ENCODE data around the gene SMARCA4. TPM values are rescaled to one million over a fixed set of nuclear protein-coding genes. Genes with fewer than 3 reads are reported as not detected.

The SMARCA4 gene
- total RNA-seq, 1 experiment from 2014 or later, result 104 TPM

DNA sequence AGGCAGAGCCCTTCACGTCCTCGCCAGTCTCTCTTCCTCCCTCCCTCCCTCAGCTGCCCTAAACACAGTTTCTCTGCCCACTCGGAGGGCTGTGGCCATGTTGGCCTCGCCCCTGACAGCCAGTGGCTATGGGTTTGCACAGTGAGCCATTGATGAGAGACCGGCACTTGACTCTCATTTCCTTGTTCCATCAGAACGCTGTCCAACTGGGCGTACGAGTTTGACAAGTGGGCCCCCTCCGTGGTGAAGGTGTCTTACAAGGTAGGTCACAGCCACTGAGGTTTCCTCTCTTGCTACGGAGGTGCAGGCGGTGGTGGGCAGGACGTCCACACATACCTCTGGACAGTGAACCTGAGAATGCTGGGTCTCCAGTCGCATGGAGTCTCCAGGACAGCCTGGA lies 57.9 kb downstream of the SMARCA4 start:
- Histone ChIP-seq H3K4me3 (no peak overlapping the region), H3K36me3 (peaks cover 93% of the 10 kb centered on the region), H3K4me1 (replicated peaks) (no peaks in the 10 kb centered on the region), H3K27me3 (replicated peaks) (no peaks in the 10 kb centered on the region), H3K9me3 (replicated peaks) (no peaks in the 10 kb centered on the region), H3K27ac (no peak overlapping the region)
- no peak for DNase-seq (ENCODE audit: low read depth in 1 of 2, low spot score in 2 of 2)

DNA sequence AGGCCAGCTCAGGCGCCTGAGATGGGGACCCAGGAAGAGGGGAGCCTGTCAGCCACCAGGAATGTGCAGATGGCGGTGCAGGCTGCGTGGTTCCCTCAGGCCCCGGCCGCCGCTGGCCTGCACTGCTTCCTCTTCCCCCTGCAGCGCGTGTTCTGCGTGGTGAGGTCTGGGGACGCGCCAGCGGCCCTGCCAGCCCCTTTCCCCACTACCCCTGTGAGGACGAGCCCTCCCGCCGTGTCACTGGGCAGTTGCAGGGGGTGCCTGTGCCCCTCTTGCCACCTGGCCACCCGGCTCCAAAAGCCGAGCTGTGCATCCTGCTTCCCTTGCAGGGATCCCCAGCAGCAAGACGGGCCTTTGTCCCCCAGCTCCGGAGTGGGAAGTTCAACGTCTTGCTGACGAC lies 58.4 kb downstream of the SMARCA4 start:
- H3K36me3 ChIP-seq, result peaks cover 93% of the 10 kb centered on the region
- no peak overlapping the region for H3K27ac ChIP-seq
- H3K27me3 ChIP-seq (replicated peaks), result no peaks in the 10 kb centered on the region
- DNase-seq (ENCODE audit: low read depth in 1 of 2, low spot score in 2 of 2), result no peak
- no peaks in the 10 kb centered on the region for H3K4me1 ChIP-seq (replicated peaks)
- H3K4me3 ChIP-seq, result no peak overlapping the region
- no peaks in the 10 kb centered on the region for H3K9me3 ChIP-seq (replicated peaks)

DNA sequence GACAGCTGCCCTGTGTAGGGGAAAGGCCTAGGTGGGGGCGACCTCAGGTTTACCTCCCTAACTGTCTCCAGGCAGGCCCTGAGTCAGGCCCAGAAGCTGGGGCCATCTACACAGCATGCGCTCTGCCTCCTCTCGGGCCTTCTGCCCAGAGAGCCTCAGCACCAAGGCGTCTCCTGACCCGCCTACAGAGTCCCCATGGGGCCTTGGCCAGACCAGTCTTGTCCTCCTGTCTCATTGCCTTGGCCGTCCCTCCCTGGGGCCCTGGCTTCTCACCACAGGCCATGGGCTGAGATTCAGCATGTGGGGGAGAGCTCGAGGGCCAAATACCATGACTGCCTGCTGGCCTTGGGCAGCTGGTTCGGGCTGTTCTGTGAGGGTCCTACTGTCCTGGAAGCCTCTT lies 59.0 kb downstream of the SMARCA4 start:
- no peak overlapping the region for H3K27ac ChIP-seq
- no peaks in the 10 kb centered on the region for H3K9me3 ChIP-seq (replicated peaks)
- no peak overlapping the region for H3K4me3 ChIP-seq
- peaks cover 93% of the 10 kb centered on the region for H3K36me3 ChIP-seq
- DNase-seq (ENCODE audit: low read depth in 1 of 2, low spot score in 2 of 2), result no peak
- H3K27me3 ChIP-seq (replicated peaks), result no peaks in the 10 kb centered on the region
- H3K4me1 ChIP-seq (replicated peaks), result no peaks in the 10 kb centered on the region

DNA sequence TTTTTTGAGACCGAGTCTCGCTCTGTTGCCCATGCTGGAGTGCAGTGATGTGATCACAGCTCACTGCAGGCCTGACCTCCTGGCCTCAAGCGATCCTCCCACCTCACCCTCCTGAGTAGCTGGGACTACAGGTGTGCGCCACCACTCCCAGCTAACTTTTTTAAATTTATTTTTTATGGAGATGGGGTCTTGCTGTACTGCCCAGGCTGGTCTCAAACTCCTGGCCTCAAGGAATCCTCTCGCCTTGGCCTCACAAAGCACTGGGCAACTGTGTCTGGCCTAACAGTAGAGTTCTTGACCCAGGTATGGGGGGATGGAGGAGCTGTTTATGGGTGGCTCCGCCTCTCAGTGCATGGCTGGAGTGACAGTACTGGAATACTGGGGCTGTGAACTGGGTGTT lies 59.6 kb downstream of the SMARCA4 start:
- Histone ChIP-seq H3K27me3 (replicated peaks) (no peaks in the 10 kb centered on the region), H3K4me3 (no peak overlapping the region), H3K9me3 (replicated peaks) (no peaks in the 10 kb centered on the region), H3K36me3 (peaks cover 89% of the 10 kb centered on the region), H3K27ac (no peak overlapping the region), H3K4me1 (replicated peaks) (no peaks in the 10 kb centered on the region)
- DNase-seq (ENCODE audit: low read depth in 1 of 2, low spot score in 2 of 2), result no peak

DNA sequence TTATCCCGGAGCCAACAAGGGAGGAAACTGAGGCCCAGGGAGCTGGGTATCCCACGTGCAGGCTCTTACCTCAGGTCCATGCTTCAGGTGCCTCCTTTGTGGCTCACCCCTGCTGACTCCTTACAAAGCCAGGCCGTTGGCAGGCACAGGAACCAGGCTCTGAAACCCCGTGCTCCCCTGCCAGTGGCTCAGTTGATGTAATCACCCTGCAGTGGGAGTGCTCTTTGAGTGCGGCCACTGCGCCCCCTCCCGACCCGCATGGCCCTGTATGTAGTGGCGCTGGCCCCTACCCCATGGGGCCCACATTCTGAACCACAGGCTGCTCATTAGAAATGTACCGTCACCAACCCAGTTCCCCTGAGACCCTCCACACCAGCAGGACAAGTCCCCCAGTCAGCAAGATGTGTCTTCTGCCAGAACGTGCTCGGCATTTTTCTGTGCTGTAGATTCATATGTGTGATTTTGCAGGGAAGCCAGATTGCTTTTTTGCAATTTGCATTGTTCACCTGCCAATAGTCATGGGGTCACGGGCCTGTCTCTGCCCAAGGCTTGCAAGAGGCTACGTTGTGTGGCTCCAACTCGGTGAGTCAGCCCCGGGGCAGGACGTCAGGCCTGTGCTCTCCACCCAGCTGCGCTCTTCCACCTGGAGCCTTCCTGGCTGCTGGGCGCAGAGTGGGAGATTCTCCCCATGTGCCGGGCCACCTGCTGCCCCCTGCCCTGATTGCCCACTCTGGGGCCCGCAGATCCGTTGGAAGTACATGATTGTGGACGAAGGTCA lies 60.3 kb downstream of the SMARCA4 start:
- Histone ChIP-seq H3K4me3 (no peak overlapping the region), H3K27ac (no peak overlapping the region), H3K27me3 (replicated peaks) (no peaks in the 10 kb centered on the region), H3K4me1 (replicated peaks) (no peaks in the 10 kb centered on the region), H3K9me3 (replicated peaks) (no peaks in the 10 kb centered on the region), H3K36me3 (peaks cover 89% of the 10 kb centered on the region)
- DNase-seq (ENCODE audit: low read depth in 1 of 2, low spot score in 2 of 2), result no peak

DNA sequence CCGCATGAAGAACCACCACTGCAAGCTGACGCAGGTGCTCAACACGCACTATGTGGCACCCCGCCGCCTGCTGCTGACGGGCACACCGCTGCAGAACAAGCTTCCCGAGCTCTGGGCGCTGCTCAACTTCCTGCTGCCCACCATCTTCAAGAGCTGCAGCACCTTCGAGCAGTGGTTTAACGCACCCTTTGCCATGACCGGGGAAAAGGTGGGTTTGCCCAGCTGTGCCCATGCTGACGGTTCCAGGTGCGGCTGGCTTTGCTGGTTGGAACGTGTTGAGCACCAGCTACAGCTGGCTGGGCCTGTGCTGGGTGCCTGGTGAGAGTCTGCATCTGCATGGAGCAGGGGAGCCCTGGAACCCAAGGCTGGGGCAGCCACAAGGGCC lies 60.9 kb downstream of the SMARCA4 start:
- Histone ChIP-seq H3K36me3 (peaks cover 87% of the 10 kb centered on the region), H3K4me3 (no peak overlapping the region), H3K9me3 (replicated peaks) (no peaks in the 10 kb centered on the region), H3K27ac (no peak overlapping the region), H3K27me3 (replicated peaks) (no peaks in the 10 kb centered on the region), H3K4me1 (replicated peaks) (no peaks in the 10 kb centered on the region)
- DNase-seq (ENCODE audit: low read depth in 1 of 2, low spot score in 2 of 2), result peak in 1 of 2 experiments; percentile 33

DNA sequence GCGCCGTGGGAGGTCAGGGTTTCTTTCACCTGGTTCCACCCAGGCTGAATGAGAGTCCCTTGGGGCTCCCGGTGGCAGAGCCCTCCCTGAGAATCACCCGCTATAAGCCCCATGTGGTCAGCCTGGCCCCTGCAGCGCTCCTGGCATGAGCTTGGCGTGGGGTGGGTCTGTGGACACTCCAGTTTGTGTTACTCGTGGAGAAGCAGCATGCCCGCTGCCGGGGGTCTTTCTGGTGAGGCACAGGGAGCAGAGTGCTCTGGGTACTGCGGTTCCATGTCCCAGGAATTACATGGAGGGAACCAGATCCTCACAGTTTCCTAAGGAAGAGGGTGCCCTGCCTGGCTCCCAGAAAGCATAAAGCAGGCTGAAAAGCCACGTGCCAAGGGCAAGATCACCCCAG lies 62.2 kb downstream of the SMARCA4 start:
- Histone ChIP-seq H3K4me1 (replicated peaks) (no peaks in the 10 kb centered on the region), H3K27ac (no peak overlapping the region), H3K4me3 (no peak overlapping the region), H3K36me3 (peaks cover 87% of the 10 kb centered on the region), H3K27me3 (replicated peaks) (no peaks in the 10 kb centered on the region), H3K9me3 (replicated peaks) (no peaks in the 10 kb centered on the region)
- DNase-seq (ENCODE audit: low read depth in 1 of 2, low spot score in 2 of 2), result peak in 1 of 2 experiments; percentile 42

DNA sequence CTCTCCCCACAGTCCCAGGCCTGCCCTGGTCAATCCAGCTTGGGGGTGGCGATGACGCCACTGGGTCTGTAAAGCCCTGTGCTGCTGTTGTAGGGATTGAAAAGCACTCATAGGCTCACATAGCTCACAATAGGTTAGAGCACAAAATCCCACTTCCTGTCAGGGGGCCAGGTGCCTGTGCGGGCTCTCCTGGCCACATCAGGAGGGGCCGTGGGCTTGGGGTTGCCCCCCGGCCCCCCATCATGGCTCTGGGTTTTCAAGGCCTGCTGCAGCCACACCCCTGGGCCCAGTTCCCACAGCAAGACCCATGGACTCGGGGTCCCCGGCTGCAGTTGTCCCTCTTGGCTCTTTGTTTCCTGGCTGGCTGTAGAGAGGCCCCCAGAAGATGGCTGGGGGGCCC lies 62.9 kb downstream of the SMARCA4 start:
- H3K27ac ChIP-seq, result no peak overlapping the region
- no peak overlapping the region for H3K4me3 ChIP-seq
- no peak for DNase-seq (ENCODE audit: low read depth in 1 of 2, low spot score in 2 of 2)
- no peaks in the 10 kb centered on the region for H3K4me1 ChIP-seq (replicated peaks)
- H3K9me3 ChIP-seq (replicated peaks), result no peaks in the 10 kb centered on the region
- H3K36me3 ChIP-seq, result peaks cover 87% of the 10 kb centered on the region
- H3K27me3 ChIP-seq (replicated peaks), result no peaks in the 10 kb centered on the region

DNA sequence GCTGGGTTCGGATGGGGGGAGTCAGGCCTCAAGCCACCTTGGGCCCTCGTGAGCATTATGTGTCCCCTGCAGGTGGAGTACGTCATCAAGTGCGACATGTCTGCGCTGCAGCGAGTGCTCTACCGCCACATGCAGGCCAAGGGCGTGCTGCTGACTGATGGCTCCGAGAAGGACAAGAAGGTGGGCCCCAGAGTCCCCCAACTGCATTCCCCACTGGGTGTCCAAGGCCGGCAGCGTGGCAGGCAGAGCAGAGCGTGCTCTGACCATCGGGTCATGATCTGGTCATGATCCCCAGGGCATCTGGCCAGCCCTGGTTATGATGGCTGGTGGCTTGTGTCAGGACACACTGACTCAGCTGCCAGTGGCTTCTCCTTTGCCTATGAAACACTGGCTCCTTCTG lies 63.4 kb downstream of the SMARCA4 start:
- DNase-seq (ENCODE audit: low read depth in 1 of 2, low spot score in 2 of 2), result no peak
- H3K4me1 ChIP-seq (replicated peaks), result no peaks in the 10 kb centered on the region
- H3K9me3 ChIP-seq (replicated peaks), result no peaks in the 10 kb centered on the region
- H3K27me3 ChIP-seq (replicated peaks), result no peaks in the 10 kb centered on the region
- peaks cover 87% of the 10 kb centered on the region for H3K36me3 ChIP-seq
- no peak overlapping the region for H3K27ac ChIP-seq
- H3K4me3 ChIP-seq, result no peak overlapping the region

DNA sequence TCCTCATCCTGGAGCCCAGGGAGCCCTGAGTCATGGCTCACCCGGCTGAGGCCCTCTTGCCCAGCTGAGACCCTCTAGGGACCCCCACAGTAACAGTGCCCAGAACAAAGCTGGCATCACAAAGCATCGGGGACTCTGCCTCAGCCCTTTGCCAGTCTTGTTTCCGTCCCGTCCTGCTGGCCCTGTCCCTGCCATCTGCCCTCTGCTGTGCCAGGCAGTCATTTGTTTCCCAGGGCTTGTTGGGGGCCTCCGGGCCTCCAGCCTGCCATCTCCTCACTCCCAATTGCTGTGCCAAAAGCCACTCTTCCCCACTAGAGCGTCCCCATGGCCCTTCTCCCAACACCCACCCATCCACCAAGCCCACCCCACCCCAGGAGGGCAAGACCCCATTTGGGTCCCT lies 64.2 kb downstream of the SMARCA4 start:
- no peak overlapping the region for H3K27ac ChIP-seq
- H3K36me3 ChIP-seq, result peaks cover 87% of the 10 kb centered on the region
- no peaks in the 10 kb centered on the region for H3K4me1 ChIP-seq (replicated peaks)
- no peaks in the 10 kb centered on the region for H3K27me3 ChIP-seq (replicated peaks)
- H3K4me3 ChIP-seq, result no peak overlapping the region
- H3K9me3 ChIP-seq (replicated peaks), result no peaks in the 10 kb centered on the region
- no peak for DNase-seq (ENCODE audit: low read depth in 1 of 2, low spot score in 2 of 2)

DNA sequence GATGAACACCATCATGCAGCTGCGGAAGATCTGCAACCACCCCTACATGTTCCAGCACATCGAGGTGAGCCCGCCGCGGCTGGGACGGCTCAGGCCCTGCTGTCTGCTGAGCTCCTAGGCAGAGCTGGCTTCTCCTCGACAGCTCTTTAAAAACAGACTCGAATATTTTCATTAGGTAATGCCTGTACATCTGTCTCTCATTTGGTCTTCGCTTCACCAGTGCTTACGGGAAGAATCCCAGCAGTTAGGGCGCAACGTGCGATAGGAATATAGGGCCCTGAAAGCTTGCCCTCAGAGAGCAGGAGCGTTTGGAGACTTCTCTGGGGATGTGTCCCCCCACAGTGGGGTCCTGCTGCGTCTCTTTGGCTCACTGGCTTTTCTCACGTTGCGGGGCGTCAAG lies 64.6 kb downstream of the SMARCA4 start:
- Histone ChIP-seq H3K4me1 (replicated peaks) (no peaks in the 10 kb centered on the region), H3K27me3 (replicated peaks) (no peaks in the 10 kb centered on the region), H3K4me3 (no peak overlapping the region), H3K9me3 (replicated peaks) (no peaks in the 10 kb centered on the region), H3K36me3 (peaks cover 90% of the 10 kb centered on the region), H3K27ac (no peak overlapping the region)
- no peak for DNase-seq (ENCODE audit: low read depth in 1 of 2, low spot score in 2 of 2)

DNA sequence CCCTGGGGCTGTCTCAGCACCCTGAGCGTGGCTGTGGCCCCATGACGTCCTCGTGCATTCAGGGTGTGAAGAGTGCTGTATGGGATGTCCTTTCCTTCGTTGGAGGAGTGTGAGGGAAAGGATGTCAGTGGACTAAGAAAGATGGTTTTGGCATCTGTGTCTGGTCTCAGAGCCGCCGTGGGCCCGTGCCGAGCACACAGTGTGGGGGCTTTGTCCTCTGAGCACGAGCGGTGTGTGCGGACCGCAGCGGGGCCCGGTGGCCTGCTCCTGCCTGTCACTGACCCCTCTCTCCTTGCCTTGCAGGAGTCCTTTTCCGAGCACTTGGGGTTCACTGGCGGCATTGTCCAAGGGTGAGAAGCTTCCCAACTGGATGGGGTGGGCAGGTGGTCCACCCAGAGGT lies 65.2 kb downstream of the SMARCA4 start:
- Histone ChIP-seq H3K4me3 (no peak overlapping the region), H3K27ac (no peak overlapping the region), H3K4me1 (replicated peaks) (no peaks in the 10 kb centered on the region), H3K36me3 (peaks cover 92% of the 10 kb centered on the region), H3K27me3 (replicated peaks) (no peaks in the 10 kb centered on the region), H3K9me3 (replicated peaks) (no peaks in the 10 kb centered on the region)
- no peak for DNase-seq (ENCODE audit: low read depth in 1 of 2, low spot score in 2 of 2)

DNA sequence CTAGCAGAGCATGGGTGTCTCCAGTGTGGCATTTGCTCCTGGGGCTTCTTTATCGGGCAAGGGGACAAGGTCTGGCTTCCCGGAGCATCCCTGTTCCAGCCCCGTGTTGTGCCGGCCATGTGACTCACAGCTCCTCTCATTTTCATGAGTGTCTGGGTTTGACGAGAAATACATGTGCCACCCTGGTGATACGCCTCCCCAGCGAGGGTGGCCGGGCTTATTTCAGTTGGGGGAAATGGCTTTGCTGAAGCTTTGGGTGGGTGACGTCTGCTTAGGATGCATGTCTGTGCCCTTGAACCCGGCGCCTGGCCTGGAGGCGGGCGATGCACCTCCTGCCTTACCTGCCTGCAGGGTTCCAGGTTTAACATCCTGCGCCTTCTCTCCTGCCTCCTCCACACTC lies 66.6 kb downstream of the SMARCA4 start:
- Histone ChIP-seq H3K9me3 (replicated peaks) (no peaks in the 10 kb centered on the region), H3K4me3 (no peak overlapping the region), H3K4me1 (replicated peaks) (no peaks in the 10 kb centered on the region), H3K27ac (no peak overlapping the region), H3K36me3 (peaks cover 92% of the 10 kb centered on the region), H3K27me3 (replicated peaks) (no peaks in the 10 kb centered on the region)
- no peak for DNase-seq (ENCODE audit: low read depth in 1 of 2, low spot score in 2 of 2)

DNA sequence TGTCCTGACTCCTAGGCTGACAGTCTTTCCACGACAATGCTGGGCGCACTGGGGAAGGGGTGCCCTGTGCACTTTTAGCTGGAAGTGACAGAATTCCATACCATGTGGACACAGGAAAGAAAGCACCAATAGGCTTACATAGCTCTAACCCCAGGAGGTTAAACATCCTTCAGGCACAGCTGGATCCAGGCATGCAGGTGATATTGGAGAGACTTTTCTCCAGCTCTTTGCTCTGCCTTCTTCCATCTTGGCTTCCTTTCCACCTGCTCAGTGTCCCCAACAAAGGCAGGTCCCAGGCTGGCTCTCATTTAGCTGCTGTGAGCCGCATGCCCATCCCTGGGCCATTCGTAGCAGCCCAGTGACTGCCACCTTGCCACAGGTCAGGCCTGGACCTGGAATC lies 67.3 kb downstream of the SMARCA4 start:
- DNase-seq (ENCODE audit: low read depth in 1 of 2, low spot score in 2 of 2), result no peak
- Histone ChIP-seq H3K4me1 (replicated peaks) (no peaks in the 10 kb centered on the region), H3K36me3 (peaks cover 90% of the 10 kb centered on the region), H3K27me3 (replicated peaks) (no peaks in the 10 kb centered on the region), H3K9me3 (replicated peaks) (no peaks in the 10 kb centered on the region), H3K27ac (no peak overlapping the region), H3K4me3 (no peak overlapping the region)

All from SJSA1 (cell line).